Activated T-cell treated with anti-CD3 and anti-CD28 coated beads, Interleukin-2, amount 50 U/mL, for 4 hours (primary cell): ENCODE data around the gene PEDS1. TPM values are rescaled to one million over a fixed set of nuclear protein-coding genes. Genes with fewer than 3 reads are reported as not detected.
"Not testable (repeated sequence)": the region's sequence is repeated elsewhere in the genome, so short reads cannot be mapped to it uniquely, and the experiment has no call there.

ENCODE experiments used
- ATAC-seq, 2 donors: fragments of 200-7000 bp; cut with Tn5 transposase; one replicate each; pipeline ENCODE4 v1.10.0; 2021
- DNase-seq: peaks from one replicate; pipeline ENCODE4 v3.0.0-alpha.2; 2020
- H3K27me3 Mint-ChIP-seq: one replicate; pipeline ENCODE4 v1.8.0; 2021; ENCODE audit warnings: low read depth, mixed read lengths
- H3K36me3 Mint-ChIP-seq: one replicate; pipeline ENCODE4 v1.8.0; 2022; ENCODE audit warnings: mixed read lengths; ENCODE audit not compliant: insufficient read depth
- H3K4me1 Mint-ChIP-seq: one replicate; pipeline ENCODE4 v1.8.0; 2021; ENCODE audit warnings: low read depth, mixed read lengths
- H3K4me3 Mint-ChIP-seq: one replicate; pipeline ENCODE4 v1.8.0; 2021; ENCODE audit warnings: mild to moderate bottlenecking, moderate library complexity, mixed read lengths
- H3K9me3 Mint-ChIP-seq: one replicate; pipeline ENCODE4 v1.8.0; 2021; ENCODE audit warnings: mixed read lengths
- total RNA-seq, 3 donors: library from RNA; stranded (reverse); gene quantifications; one replicate each; pipeline ENCODE4 v1.2.1, GENCODE V29; 2021

Gene PEDS1
- total RNA-seq, 3 donors from 2014 or later = 21.6 to 22.5 (median 21.9) TPM

- Mint-ChIP-seq H3K36me3 (peaks cover 16% of the 10 kb centered on the region), H3K9me3 (no peaks in the 10 kb centered on the region), H3K4me3 (peak overlapping the region; percentile 100), H3K27me3 (no peaks in the 10 kb centered on the region), H3K4me1 (peaks cover 85% of the 10 kb centered on the region)
- no peak for DNase-seq
- no peak for ATAC-seq
Measured at GRCh38 chr20:50111829-50112495, 41.6 kb downstream of the PEDS1 start.

GRCh38 chr20:50111120-50111828, 42.2 kb downstream of the PEDS1 start:
- H3K4me1 Mint-ChIP-seq = peaks cover 88% of the 10 kb centered on the region

GRCh38 chr20:50110141-50111047, 43.1 kb downstream of the PEDS1 start:
- ATAC-seq = peak; percentile 24 to 25
- peaks cover 85% of the 10 kb centered on the region for H3K4me1 Mint-ChIP-seq
- H3K9me3 Mint-ChIP-seq = no peaks in the 10 kb centered on the region
- peaks cover 18% of the 10 kb centered on the region for H3K36me3 Mint-ChIP-seq
- DNase-seq = no peak
- H3K27me3 Mint-ChIP-seq = no peaks in the 10 kb centered on the region
- H3K4me3 Mint-ChIP-seq = peak overlapping the region; percentile 100

More at GRCh38 chr20:50111120-50111828, 42.2 kb downstream of the PEDS1 start:
- DNase-seq (peak; percentile 34), ATAC-seq (peak; percentile 28 to 45)
- Mint-ChIP-seq H3K27me3 (no peaks in the 10 kb centered on the region), H3K36me3 (peaks cover 18% of the 10 kb centered on the region), H3K4me3 (peak overlapping the region; percentile 100), H3K9me3 (no peaks in the 10 kb centered on the region)

- Mint-ChIP-seq H3K4me3 (peak overlapping the region; percentile 5), H3K9me3 (no peaks in the 10 kb centered on the region), H3K36me3 (peaks cover 21% of the 10 kb centered on the region), H3K4me1 (peaks cover 76% of the 10 kb centered on the region), H3K27me3 (no peaks in the 10 kb centered on the region)
- no peak for ATAC-seq
- DNase-seq = no peak
Measured at GRCh38 chr20:50108556-50109235, 44.8 kb downstream of the PEDS1 start.

GRCh38 chr20:50107796-50108331, 45.7 kb downstream of the PEDS1 start:
- ATAC-seq (no peak), DNase-seq (no peak)
- Mint-ChIP-seq H3K9me3 (no peaks in the 10 kb centered on the region), H3K27me3 (no peaks in the 10 kb centered on the region), H3K4me1 (peaks cover 77% of the 10 kb centered on the region), H3K36me3 (peaks cover 23% of the 10 kb centered on the region), H3K4me3 (peak overlapping the region; percentile 12)

- DNase-seq = no peak
- H3K9me3 Mint-ChIP-seq = no peaks in the 10 kb centered on the region
- no peak for ATAC-seq
- H3K4me1 Mint-ChIP-seq = peaks cover 80% of the 10 kb centered on the region
- H3K4me3 Mint-ChIP-seq = no peak overlapping the region
- H3K36me3 Mint-ChIP-seq = peaks cover 22% of the 10 kb centered on the region
- no peaks in the 10 kb centered on the region for H3K27me3 Mint-ChIP-seq
Measured at GRCh38 chr20:50107086-50107660, 46.4 kb downstream of the PEDS1 start.

- not testable (repeated sequence) for ATAC-seq, H3K27me3 Mint-ChIP-seq, H3K9me3 Mint-ChIP-seq, DNase-seq, H3K4me3 Mint-ChIP-seq
- peaks cover 23% of the 10 kb centered on the region for H3K36me3 Mint-ChIP-seq
- H3K4me1 Mint-ChIP-seq = peaks cover 80% of the 10 kb centered on the region
Measured at GRCh38 chr20:50106669-50107068, 46.9 kb downstream of the PEDS1 start.

Other genes starting within 250 kb of the PEDS1 start
- gene SPATA2, start 238.2 kb downstream of the PEDS1 start, total RNA-seq = 10 to 100 TPM; 13.3 to 15.0 (median 13.3) TPM
- 10 to 100 TPM; 71.1 to 81.9 (median 77.5) TPM for gene RNF114, start 217.3 kb downstream of the PEDS1 start, total RNA-seq
- gene SNAI1, start 170.7 kb downstream of the PEDS1 start, total RNA-seq = 1 to 10 TPM; 1.1 to 1.8 (median 1.3) TPM
- gene UBE2V1, start 40.6 kb downstream of the PEDS1 start, total RNA-seq = 100 to 1,000 TPM; 126 to 144 (median 139) TPM
- gene CEBPB, start 37.1 kb upstream of the PEDS1 start, total RNA-seq = 10 to 100 TPM; 32.8 to 36.6 (median 35.2) TPM